Activated CD4-positive, alpha-beta T cell treated with anti-CD3 and anti-CD28 coated beads for 48 hours (primary cell): Measurements from ENCODE around the gene SLC3A2.

Source experiments
- DNase-seq: peaks from one replicate; pipeline ENCODE4 v3.0.0-alpha.2; 2020

SLC3A2 gene

GRCh38 chr11:62881579-62882430, 1.1 kb downstream of the SLC3A2 start:
- peak; percentile 98 for DNase-seq

DNA sequence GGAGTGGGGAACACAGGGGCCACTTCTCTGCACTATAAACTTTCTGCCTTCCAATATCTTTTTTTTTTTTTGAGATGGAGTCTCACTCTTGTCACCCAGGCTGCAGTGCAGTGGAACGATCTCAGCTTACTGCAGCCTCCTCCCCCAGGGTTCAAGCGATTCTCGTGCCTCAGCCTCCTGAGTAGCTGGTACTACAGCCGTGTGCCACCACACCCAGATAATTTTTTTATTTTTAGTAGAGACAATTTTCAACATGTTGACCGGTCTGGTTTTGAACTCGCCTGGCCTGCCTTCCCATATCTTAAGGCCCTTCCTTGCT, 1.7 kb downstream of the SLC3A2 start:
- DNase-seq, result no peak

DNA sequence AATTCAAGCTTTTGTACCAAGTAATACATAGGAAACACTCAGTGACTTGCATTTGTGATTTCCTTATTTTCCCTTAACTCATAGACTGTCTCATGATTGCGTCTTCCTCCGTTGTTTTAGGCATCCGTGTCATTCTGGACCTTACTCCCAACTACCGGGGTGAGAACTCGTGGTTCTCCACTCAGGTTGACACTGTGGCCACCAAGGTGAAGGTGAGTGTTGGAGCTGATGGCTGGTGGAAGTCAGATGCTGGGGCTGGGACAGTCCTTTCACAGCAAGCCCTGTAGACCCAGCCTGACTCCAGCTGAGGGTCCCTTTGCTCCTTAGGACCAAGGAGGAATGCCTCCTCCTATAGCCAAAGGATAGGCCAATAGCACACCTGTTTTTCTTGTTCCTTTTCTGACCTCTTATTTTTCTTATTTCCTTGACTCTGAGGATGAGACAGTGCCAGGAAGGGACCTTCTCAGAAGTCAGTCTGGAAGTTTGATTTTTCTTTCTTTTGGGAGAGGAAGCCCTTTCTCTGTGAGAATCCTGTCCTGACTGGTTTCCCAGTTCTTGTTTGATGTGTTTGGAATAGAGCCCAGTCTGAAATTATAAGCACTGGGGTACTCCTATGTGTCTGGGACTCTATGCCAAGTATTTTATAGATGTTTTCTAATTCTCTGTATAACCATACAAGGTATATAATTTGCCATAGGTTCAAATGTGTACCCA, 2.2 kb downstream of the SLC3A2 start:
- no peak for DNase-seq

GRCh38 chr11:62883673-62884072, 3.0 kb downstream of the SLC3A2 start:
- DNase-seq, result no peak

- no peak for DNase-seq
Measured at GRCh38 chr11:62885137-62885750, 4.5 kb downstream of the SLC3A2 start.

DNA sequence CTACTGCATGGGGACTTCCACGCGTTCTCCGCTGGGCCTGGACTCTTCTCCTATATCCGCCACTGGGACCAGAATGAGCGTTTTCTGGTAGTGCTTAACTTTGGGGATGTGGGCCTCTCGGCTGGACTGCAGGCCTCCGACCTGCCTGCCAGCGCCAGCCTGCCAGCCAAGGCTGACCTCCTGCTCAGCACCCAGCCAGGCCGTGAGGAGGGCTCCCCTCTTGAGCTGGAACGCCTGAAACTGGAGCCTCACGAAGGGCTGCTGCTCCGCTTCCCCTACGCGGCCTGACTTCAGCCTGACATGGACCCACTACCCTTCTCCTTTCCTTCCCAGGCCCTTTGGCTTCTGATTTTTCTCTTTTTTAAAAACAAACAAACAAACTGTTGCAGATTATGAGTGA, 7.7 kb downstream of the SLC3A2 start:
- no peak for DNase-seq

DNA sequence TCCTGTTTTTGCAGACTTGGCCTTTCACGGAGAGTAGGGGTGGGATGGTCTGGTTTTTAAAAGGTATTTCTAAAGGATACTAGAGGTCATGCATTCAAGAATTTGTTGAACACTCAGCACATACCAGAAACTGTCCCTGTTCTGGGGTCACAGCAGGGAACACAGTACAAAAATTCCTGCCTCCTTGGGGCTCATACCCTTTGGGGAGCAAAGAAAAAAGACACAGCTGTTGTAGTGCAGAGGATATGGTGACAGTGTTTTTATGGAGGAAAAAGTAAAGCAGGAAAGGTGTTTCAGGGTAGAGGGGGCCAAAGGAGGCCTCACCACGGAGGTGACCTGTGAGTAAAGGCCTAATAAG, 8.4 kb downstream of the SLC3A2 start:
- DNase-seq, result no peak

DNA sequence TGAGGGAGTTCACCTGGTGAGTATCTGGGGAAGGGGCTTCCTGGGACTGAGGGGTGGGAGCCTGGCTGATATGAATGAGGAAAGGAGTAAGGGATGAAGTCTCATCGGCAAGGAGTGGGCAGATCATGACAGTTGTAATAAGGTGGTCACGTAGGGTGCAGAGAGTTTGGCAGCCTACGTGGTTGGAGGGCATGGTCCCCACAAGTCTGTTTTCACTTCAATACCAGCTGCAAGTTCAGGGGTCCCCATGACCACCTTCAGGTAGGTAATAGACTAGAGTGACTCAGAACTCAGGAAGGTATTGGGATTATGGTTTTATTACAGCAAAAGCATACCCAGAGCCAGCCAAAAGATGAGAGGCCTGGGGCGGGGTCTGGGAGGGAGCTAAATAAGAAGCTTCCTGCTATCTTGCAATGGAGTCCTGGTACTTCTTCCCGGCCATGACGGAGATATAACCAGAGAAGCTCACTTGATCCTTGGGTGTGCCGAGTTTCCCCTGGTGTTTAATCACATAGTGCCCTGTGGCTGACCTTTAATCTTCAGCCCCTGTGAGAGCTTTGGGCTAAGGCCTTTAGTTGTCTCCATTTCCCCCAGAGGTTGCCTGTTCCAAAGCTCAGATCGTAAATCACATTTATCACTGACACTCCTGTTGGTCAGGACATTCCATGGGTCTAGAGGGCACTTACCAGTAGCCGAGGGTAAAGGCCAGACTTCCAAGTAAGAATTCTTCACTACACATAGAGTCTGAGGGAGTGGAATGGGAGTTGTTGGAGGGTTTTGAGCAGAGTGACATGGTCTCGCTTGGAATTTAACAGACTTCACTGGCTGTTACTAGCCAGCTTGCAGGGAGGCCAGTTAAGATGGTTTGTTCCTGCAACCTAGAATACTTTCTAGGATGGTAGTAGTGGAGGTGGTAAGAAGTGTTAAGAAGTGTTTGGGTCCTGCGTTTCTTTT, 9.1 kb downstream of the SLC3A2 start:
- DNase-seq, result peak; percentile 36

- DNase-seq, result no peak
Measured at GRCh38 chr11:62892077-62892922, 11.6 kb downstream of the SLC3A2 start.

GRCh38 chr11:62895501-62895900, 14.8 kb downstream of the SLC3A2 start:
- no peak for DNase-seq

DNA sequence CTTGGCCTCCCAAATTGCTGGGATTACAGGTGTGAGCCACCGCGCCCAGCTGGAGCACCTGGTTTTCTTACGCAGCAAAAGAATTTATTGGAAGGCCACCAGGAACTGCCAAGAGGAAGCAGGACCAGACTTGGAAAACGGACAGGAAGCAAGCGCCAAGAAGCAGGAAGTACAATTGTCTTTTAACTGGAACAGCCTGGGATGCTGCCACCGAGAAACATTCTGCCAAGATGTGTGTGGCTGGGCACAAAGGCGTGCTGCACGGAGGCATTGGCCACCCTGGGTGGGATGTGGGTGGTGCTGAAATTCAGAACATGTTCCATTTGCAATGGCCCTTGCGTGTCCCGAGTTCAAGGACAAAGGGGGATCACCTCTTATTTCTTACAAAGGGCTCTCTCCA, 15.4 kb downstream of the SLC3A2 start:
- no peak for DNase-seq

- no peak for DNase-seq
Measured at GRCh38 chr11:62897311-62897710, 16.6 kb downstream of the SLC3A2 start.

- no peak for DNase-seq
Measured at GRCh38 chr11:62898027-62898426, 17.3 kb downstream of the SLC3A2 start.

DNA sequence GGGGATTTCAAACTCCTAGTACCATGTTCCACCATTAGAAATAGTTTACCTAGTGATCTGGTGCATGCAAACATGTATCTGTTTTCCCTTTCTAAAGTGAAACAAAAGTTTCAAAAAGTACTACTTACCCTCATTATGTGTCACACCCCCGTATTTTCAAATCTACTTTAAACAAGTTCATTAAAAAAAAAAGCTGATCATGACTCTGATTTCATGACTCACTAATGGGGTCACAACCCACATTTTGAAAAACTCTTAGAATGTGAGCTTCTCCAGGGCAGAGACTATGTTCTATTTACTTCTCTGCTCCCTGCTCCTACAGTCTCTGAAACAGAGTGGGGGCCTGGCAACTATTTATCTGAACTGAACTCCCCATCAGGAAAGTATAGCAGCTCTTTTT, 22.2 kb downstream of the SLC3A2 start:
- DNase-seq, result no peak

GRCh38 chr11:62905296-62905695, 24.6 kb downstream of the SLC3A2 start:
- no peak for DNase-seq

GRCh38 chr11:62905927-62906531, 25.3 kb downstream of the SLC3A2 start:
- peak; percentile 86 for DNase-seq

DNA sequence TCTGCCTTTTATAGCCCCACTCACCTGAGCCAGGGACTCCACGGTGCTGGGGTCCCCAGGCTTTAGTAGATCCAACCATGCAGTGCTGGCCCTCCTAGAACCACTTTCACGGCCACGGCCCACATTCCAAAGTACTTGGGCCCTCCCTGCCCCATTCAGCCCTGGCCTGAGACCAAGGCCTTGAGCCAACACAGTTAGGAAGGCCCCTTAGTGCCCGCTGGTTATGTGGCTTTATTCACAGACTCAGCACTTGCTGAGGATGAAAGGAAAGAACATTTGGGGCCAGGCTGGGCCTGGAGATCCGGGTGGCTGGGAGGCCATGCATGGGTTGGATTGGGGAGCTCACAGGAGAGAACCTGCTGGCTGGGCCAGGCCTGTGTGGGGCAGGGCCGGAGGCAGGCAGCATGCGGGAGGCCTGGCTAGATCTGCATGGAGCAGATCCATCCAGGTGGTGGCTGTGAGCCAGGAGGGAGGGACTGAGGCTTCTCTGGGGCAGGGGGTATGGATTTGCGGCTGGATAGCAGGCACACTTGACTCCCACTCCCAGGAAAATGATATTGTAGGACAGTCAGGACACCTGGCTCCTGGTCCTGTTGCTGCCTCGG, 27.9 kb downstream of the SLC3A2 start:
- no peak for DNase-seq

GRCh38 chr11:62909107-62909894, 28.6 kb downstream of the SLC3A2 start:
- peak; percentile 35 for DNase-seq

- DNase-seq, result no peak
Measured at GRCh38 chr11:62910141-62910882, 29.6 kb downstream of the SLC3A2 start.
